GM18502 (cell line): Measurements from ENCODE around the gene SLC35G2.
"Not testable (repeated sequence)": the region's sequence is repeated elsewhere in the genome, so short reads cannot be mapped to it uniquely, and the experiment has no call there.

ENCODE experiments used
- ATAC-seq: cut with Tn5 transposase; IDR thresholded peaks from one replicate; pipeline ENCODE4 v1.9.1; 2021; ENCODE audit warnings: mild to moderate bottlenecking; ENCODE audit not compliant: unreplicated experiment, poor library complexity

SLC35G2 gene

DNA sequence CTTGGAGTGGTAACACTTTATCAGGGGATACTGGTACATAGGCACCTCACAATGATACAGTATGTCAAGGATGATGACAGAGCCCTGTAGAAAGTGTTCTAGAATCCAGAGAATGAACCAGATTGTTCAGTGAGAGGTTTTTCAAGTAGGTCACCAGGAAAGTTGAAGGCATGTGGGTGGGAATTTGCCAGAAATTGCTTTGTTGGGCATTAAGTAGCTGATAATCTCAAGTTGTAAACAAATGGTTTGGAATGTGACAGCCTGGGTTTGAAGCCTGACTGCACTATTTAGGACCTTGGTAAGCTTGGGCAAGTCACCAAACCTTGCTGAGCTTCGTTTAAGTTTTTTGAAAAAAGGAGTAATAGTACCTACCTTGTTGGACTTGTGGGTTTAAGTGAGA, 12.5 kb downstream of the SLC35G2 start:
- ATAC-seq, result no peak

DNA sequence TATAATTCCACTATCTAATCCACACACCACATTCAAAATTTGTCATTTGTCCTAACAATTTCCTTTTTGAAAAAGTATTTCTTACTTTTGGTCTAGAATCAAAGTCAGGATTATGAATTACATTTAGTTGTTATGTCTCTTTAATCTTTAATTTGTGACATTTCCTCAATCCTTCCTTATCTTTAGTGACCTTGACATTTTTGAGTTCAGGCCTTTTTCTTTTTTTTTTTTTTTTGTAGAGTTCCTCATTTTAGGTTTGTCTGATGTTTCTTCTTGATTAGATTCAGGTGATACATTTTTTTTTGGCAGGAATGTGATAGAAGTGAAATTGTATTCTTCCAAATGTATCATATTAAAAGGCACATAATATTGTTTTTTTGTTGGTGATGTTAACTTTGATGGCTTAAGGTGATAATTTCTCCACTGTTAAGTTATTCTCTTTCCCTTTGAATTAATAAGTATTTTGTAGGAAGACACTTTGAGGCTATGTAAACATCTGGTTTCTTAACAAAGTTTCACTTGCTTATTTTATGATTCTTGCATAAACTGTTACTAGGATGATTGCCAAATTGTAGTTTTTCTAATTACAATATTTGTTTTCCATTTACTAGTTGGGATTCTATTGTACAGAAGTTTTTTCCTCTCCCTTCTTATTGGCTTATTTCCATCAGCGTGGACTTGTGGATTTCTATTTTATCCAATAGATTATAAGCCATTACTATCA, 16.3 kb downstream of the SLC35G2 start:
- ATAC-seq, result no peak

DNA sequence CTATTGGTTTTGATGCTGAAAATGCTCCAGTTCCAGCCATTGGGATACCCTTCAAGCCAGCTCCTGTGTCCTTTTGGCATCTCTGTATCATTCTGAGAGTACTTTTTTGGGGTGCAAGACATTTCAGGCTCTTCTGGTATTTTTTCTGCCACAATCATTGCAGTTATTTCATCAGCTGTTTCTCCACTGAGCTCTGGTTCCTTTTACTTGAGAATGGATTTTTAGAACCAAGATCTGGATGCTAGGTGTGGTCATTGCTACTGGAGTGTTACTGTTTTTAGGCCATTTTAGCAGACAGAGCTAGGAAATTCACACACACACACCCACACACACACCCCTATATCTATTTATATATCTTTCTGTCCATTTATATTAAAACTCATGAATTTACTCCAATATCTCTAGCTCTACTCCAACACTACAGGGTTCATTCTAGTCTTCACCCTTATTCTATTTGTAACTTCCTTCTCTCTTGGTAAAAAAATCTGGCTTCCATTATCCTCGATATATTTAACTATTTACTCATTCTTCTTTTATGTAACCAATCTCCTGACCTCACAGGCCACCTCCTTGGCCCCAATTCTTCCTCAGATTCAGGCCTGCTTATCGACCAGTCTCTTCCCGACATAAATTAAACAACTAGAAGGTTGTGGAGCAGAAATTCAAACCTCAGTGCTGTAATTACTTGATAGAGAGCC, 17.0 kb downstream of the SLC35G2 start:
- no peak for ATAC-seq

DNA sequence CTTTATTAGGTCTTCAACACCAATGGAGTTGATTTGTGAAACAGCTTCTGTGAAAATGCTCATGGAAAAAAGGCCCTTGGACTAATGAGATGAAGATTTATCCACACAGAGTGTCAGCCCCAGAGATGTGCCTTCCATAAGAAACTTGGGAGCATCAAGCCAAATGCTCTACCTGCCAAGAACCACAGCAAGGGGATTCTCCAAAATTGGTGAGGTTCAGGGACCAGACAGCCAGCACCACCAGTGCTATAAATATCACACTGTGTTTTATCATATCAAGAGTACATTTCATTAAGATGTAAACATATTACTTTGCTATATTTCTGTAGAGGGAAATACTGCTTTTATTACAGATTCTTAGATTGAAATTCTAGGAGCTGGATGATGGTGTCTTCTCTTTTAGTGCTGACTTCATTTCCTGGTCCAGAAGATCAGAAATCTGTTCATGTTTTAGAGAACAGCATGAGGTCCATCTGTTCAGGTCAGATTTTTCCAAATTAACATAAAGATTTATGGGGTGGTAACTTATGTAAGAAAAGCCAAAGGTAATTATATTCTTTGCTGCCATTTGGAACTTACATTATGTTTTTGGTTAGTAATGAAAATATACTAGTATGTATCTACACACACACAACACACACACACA, 17.7 kb downstream of the SLC35G2 start:
- no peak for ATAC-seq

DNA sequence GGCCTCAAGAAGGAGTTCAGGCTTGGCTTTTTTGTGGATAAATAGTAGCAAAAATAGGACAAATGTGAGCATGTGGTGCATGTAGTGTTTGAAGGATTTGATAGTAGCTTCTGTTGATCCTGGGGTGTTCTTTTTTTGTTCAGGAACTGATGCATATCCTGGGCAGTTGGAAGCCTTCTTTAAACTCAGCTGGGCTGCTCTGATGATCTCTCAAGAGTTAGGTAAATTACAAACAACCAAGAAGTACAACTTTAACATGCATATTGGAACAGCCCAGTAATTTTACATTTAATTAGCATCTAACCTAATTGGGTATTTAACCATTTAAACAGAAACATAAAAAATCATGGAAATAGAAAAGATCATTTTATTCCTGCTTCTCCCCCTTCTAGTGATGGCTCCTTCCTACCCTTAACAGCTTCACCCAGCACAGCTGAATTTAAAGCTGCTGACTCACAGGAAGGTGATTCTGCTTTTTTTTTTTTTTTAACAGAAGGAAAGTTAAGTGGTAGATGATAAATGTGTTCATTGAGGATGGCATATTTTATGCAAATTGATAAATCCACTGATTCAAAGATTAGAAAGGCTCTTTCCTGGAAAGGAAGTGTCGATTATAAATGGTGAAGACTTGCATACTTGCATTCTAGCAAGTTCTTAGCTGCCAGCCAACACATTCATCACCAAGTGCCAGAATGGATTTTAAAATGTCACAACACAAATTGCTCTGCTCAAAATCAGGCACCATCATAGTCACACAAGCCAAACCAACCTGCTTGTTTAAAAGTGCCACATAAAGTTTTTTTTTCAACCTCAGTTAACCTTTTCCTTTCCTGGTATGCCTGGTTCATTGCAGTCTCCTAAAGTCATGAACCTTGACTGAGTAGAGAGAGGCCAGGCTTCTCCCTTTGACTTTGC, 20.0 kb downstream of the SLC35G2 start:
- ATAC-seq, result no peak

DNA sequence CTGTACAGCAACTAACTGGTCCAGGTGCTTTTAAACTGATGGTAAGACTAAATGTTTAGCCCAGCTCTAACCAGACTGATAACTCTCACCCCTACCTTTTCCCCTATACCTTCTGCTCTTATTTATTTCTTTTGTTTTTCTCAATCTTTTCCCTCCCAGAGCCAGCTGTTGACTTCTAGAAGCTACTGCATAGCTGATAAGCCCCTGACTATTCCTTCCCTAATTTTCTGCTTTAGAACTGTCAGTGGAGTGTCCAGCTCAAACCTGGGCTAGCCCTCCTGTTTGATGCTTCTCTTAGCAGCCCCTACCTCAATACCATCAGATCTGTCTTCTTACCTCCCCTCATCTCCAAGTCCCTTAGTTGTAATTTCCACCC, 20.6 kb downstream of the SLC35G2 start:
- ATAC-seq, result no peak

DNA sequence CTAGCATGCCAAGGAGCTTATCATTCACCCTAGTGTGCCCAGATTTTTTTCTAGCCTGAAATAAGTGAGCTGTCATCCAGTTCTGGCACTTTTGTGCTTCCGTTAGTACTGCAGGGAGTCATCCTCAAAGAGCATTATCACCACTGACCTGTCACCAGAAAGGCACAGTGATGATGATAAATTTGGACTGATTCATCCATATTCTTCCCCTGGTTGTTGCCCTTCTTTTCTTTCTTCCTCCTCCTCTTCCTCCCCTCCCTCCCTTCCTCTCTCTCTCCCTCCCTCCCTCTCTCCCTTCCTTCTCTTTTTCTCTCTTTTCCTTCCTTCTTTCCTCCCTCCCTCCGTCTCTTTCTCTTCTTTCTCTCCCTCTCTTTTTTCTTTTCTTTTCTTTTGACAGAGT, 21.3 kb downstream of the SLC35G2 start:
- ATAC-seq, result no peak

DNA sequence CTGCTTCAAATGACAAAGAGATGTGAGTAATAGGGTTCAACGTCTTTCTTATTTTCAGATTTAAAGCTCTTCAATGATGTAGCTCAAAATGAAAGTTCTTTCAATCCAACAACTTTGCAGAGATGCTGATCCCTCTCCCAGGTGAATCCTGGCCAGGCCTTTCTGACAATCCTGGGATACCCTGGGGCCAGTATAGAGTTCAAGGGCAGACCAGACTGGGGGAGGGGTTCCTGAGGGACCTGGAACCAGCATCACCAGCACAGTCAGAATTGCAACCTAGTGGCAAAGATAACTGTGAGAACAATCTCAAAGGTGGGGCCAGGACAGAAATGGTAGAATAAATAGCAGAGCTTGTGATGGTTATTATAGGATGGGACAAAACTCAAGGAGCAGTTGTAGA, 23.4 kb downstream of the SLC35G2 start:
- no peak for ATAC-seq

DNA sequence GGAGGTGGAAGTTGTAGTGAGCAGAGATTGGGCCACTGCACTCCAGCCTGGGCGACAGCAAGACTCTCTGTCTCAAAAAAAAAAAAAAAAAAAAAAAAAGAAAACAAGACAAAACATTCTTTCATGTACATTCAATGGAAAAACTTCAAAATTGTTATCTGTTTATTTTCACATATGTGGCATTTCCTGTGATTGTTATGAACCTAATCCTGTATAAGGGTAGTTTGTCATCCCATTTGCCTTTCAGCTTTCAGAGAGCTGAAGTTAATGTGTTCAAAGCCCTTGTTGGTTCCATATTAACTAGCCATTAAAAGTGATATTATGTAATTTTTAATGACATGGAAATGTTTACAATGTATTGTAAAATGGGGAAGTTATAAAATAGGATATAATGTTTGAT, 25.8 kb downstream of the SLC35G2 start:
- ATAC-seq, result no peak

DNA sequence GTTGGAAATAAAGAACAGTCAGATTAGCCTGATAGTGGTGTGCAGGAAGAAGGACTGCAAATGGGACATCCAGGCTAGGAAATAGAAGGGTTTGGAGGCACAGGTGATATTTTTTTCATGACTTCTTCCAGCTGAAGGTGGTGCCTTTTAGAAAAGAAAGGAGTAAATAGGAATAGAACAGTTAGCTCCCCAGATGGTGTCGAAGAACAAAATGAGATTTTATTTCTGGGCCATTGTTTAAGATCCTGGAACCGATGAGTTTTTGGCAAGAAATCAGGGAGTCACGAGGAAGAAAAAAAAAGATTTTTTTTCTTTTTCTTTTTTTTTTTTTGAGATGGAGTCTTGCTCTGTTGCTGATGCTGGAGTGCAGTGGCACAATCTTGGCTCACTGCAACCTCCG, 33.3 kb downstream of the SLC35G2 start:
- no peak for ATAC-seq

DNA sequence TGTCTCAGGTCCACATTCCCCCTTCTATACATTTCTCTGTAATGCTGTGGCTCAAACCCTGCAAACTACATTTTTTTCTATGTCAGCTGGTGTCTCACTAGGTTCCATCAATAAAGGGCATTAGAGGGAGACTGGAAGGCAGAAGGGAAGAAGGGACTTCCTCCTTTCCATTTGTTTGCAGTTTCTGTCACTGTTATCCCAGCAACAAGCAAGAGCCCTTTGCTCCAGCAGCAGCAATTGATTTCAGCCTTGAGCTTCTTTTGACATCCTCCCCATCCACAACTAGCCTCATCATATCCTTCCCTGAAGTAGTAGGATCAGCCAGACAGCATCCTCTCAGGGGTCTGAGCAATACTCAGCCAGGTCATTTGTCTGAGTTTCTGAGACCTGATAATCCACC, 37.7 kb downstream of the SLC35G2 start:
- ATAC-seq, result no peak

DNA sequence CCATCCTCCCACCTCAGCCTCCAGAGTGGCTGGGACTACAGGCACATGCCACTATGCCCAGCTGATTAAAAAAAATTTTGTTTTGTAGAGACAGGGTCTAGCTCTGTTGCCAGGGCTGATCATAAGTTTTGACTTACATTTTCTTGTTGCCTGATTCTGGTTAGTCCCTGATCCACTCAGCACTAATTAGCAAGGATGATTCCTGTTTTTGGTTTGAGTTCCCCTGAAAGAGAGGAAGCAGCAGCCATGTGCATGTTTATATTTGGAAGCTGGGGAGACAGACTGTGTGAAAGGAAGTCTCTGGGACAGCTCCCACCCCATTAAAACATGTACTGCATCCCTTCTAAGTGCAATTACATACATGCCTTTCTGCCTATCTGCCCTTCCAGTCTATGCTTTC, 39.5 kb downstream of the SLC35G2 start:
- ATAC-seq, result no peak

DNA sequence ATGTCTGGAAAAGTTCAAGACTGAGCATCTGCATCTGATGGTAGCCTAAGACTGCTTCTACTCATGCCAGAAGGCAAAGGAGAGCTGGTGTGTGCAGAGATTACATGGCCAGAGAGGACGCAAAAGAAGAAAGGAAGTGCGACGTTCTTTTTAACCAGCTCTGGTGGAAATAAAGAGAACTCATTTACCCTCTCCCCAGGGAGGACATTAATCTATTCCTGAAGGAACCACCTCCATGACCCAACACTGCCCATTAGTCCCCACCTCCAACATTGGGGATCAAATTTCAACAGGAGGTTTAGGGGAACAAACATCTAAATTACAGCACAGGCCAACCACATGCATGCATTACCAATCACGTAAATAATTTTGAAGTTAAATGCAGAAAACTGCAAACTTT, 41.6 kb downstream of the SLC35G2 start:
- ATAC-seq, result no peak

DNA sequence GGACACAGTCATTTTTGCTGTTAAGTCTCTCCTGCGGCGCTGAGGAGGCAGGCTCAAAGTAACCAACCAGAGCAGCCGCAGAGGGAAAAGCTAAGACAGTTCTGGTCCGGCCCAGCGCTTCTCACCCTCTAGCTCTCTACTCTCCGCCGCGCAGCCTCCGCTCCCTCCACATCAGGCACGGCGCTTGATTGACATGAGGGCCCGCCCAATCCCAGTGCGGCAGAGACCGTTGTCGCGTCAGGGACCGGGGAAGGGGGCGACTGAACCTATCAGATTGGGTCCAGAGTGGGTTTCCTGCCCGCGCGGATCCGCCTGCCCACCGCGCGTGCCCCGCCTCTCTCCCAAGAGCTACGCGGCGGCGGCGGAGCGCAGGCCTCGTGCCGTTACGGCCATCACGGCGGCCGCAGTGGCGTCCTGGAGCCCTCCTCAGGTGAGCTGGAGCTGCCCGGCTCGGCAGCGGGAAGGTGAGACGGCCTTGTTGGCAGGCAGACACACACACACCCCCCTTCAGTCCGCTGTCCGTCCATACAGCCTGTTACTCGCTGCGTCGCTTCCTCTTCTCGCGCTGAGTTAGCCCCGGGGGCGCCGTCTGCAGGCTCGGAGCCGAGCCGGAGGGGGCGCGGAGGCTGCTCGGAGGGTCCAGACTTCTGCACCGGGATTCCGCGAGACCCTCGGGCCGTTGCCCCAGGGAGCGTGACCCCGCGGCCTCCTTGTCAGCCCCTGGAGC, 43.1 kb downstream of the SLC35G2 start, which contains the start of gene NCK1:
TSS of gene NCK1 (plus strand) at position 319 of the 727 bp plus-strand sequence. CDS start 65,794 bp downstream, outside the sequence.
- ATAC-seq, result peak; percentile 98

DNA sequence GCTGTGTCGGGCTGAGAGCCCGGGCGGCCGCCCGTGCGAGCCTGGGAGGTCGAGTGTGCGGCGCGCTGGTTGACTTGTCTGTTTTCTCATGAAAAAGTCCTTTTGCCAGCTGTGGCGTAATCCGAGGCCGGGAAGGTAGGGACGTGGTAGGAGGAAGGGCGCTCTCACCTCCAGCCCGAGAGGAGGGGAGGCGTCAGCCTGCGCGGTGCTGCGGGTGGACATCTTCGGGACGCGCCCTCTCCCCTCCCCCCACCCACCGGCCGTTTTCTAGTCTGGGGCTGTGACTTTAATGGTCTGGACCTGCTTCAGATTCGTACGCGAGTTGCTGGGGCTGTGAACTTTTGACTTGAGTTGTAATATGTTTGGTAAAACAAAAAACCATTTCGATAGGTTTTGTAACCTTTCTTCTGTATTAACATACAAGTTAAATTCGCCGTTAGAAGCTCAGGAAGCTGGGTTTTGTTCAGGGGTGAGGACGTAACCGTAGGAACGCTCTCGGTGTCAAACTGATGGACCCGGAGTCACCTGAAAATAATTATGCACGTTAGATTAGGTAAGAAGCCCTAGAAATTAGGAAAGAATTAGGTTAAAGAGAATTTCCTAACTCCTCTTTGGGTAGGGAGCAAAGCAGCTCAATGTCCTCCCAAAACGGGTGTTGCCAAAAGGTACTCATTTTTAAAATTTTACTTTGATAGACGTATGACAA, 43.8 kb downstream of the SLC35G2 start:
- peak; percentile 21 for ATAC-seq

DNA sequence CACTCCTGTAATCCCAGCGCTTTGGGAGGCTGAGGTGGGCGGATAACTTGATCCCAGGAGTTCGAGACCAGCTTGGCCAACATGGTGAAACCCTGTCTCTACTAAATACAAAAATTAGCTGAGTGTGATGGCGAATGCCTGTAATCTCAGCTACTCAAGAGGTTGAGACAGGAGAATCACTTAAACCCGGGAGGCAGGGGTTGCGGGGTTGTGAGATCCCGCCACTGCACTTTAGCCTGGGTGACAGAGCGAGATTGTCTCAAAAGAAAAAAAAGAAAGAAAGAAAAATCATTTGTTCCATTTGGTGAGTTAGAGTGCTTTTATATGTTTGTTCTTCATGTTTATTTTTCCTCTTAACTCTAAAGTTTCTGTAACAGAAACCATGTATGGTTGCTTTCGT, 50.4 kb downstream of the SLC35G2 start:
- no peak for ATAC-seq

DNA sequence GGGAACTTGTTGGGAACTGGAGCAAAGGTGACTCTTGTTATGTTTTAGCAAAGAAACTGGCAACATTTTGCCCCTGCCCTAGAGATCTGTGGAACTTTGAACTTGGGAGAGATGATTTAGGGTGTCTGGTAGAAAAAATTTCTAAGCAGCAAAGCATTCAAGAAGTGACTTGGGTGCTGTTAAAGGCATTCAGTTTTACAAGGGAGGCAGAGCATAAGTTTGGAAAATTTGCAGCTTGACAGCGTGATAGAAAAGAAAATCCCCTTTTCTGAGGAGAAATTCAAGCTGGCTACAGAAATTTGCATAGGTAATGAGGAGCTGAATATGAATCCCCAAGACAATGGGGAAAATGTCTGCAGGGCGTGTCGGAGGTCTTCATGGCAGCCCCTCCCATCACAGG, 53.3 kb downstream of the SLC35G2 start:
- ATAC-seq, result not testable (repeated sequence)

DNA sequence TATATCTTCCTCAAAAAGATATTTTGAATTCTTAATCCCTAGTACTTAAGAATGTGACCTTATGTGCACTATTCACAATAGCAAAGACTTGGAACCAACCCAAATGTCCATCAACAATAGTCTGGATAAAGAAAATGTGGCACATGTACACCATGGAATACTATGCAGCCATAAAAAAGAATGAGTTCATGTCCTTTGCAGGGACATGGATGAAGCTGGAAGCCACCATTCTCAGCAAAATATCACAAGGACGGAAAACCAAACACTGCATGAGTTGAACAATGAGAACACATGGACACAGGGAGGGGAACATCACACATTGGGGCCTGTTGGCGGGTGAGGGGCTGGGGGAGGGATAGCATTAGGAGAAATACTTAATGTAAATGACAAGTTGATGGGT, 60.6 kb downstream of the SLC35G2 start:
- ATAC-seq, result not testable (repeated sequence)

DNA sequence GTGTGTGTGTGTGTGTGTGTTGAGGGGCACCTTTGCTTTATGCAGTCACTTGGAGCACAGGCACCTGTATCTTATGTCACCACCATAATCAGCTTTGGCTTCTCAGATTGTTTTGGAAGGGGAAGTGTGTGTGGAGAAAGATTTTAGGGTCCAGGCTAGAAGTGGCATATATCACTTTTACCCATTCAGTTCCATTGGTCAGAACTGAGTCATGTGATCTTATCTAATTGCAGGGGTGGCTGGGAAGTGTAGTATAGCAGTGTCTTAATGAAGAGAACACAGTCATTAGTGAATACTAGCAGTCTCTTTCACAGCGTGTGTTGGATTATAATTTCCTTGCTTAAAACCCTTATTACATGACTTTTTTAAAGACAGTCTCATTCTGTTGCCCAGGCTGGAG, 63.6 kb downstream of the SLC35G2 start:
- peak; percentile 57 for ATAC-seq
